ENCODE results near the gene XKR7. TPM values are rescaled to one million over a fixed set of nuclear protein-coding genes. Genes with fewer than 3 reads are reported as not detected.

Gene XKR7
- total RNA-seq, 1 experiment from 2014 or later: 1.3 TPM

DNA sequence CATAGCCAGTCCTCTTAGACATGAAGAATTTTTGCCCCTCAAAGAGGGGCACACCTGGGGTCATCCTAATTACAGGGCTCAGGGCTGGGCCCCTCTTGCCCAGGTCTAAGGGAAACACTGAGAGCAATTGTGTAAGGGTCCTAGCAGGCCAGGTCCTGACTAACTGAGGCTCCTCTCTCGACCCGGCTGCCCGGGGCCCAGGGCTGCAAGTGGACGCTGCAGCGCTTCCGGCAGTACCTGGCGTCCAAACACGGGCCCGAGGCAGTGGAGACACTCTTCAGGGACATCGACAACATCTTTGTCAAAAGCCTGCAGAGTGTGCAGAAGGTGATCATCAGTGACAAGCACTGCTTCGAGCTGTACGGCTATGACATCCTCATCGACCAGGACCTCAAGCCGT lies 33.5 kb upstream of the XKR7 start:
- H3K4me2 ChIP-seq (ENCODE audit: insufficient read depth, insufficient read length, low read length): no peak overlapping the region
- no peak overlapping the region for H4K8ac ChIP-seq (replicated peaks; ENCODE audit: insufficient read length, low read depth, low read length)
- no peaks in the 10 kb centered on the region for H3K79me1 ChIP-seq (ENCODE audit: insufficient read depth, low read depth, low read length, poor library complexity, severe bottlenecking)
- H3K4me1 ChIP-seq (ENCODE audit: insufficient read depth, low read length): no peaks in the 10 kb centered on the region
- no peak overlapping the region for H2BK120ac ChIP-seq (ENCODE audit: low read depth, low read length, poor library complexity, severe bottlenecking)
- no peak overlapping the region for H2BK5ac ChIP-seq (ENCODE audit: insufficient read length, low read length)
- H2AFZ ChIP-seq (ENCODE audit: low read length): no peak overlapping the region
- H2BK12ac ChIP-seq (ENCODE audit: insufficient read length, low read depth, low read length): no peak overlapping the region
- no peaks in the 10 kb centered on the region for H3K79me2 ChIP-seq (ENCODE audit: insufficient read depth, low read length)
- no peak overlapping the region for H2BK20ac ChIP-seq (ENCODE audit: low read depth, low read length, poor library complexity, severe bottlenecking)
- no peak overlapping the region for H3K18ac ChIP-seq (ENCODE audit: insufficient read length, low read depth, low read length)
- peaks cover 3% of the 10 kb centered on the region for H4K20me1 ChIP-seq (ENCODE audit: control insufficient read depth, insufficient read depth, insufficient read length)
- H3K27ac ChIP-seq (ENCODE audit: insufficient read length, low read depth, low read length): no peak overlapping the region
- Mint-ChIP-seq H3K36me3 (ENCODE audit: insufficient read depth in 1 of 3, low read depth in 3 of 3) (no peaks in the 10 kb centered on the region), H3K4me3 (no peak overlapping the region), H3K9me3 (no peaks in the 10 kb centered on the region), H3K27ac (no peak overlapping the region), H3K27me3 (ENCODE audit: low read depth) (peaks cover 10% of the 10 kb centered on the region), H3K4me1 (peaks cover 19 to 21% of the 10 kb centered on the region in 2 experiments)
- no peak overlapping the region for H3K56ac ChIP-seq (ENCODE audit: insufficient read length, low read depth, low read length)
- no peak overlapping the region for H2BK15ac ChIP-seq (ENCODE audit: low read depth, low read length)
- no peak overlapping the region for H4K91ac ChIP-seq (ENCODE audit: insufficient read length, low read depth, low read length)
- no peak overlapping the region for H3K4ac ChIP-seq (ENCODE audit: low read depth, low read length)
- H3T11ph ChIP-seq (ENCODE audit: low read length): no peak overlapping the region
- no peak overlapping the region for H2AK5ac ChIP-seq (ENCODE audit: insufficient read length, low read length)
- H3K23me2 ChIP-seq (ENCODE audit: insufficient read length, low read depth, low read length, poor library complexity, severe bottlenecking): no peaks in the 10 kb centered on the region
- H3K9me3 ChIP-seq (ENCODE audit: control insufficient read depth, low read depth, low read length): no peaks in the 10 kb centered on the region
- no peak overlapping the region for H3K23ac ChIP-seq (ENCODE audit: insufficient read length, low read depth, low read length)
- H4K5ac ChIP-seq (ENCODE audit: insufficient read length, low read depth, low read length): no peak overlapping the region
- WGBS (ENCODE audit: extremely low coverage, insufficient read length, low lambda C conversion rate): no CpG with 5 or more reads among the region's 14 CpGs
- no peak for TF ChIP-seq CTCF (conservative IDR thresholded peaks at IDR 0.05)
- H3K27me3 ChIP-seq (ENCODE audit: insufficient read depth, low read length): 0 out of 2 replicates have a peak, but pooled peaks cover 2% of the 10 kb centered on the region
- DNase-seq: no peak
- no peak overlapping the region for H3K14ac ChIP-seq (ENCODE audit: insufficient read depth, low read length)
- H3K9ac ChIP-seq (ENCODE audit: extremely low read depth, insufficient read length, low read length): no peak overlapping the region

Measured in H9 (cell line).